ENCODE measurements around the gene RHCG. TPM values are rescaled to one million over a fixed set of nuclear protein-coding genes. Genes with fewer than 3 reads are reported as not detected.

RHCG gene
- total RNA-seq, 2 donors from 2014 or later: not detected

DNA sequence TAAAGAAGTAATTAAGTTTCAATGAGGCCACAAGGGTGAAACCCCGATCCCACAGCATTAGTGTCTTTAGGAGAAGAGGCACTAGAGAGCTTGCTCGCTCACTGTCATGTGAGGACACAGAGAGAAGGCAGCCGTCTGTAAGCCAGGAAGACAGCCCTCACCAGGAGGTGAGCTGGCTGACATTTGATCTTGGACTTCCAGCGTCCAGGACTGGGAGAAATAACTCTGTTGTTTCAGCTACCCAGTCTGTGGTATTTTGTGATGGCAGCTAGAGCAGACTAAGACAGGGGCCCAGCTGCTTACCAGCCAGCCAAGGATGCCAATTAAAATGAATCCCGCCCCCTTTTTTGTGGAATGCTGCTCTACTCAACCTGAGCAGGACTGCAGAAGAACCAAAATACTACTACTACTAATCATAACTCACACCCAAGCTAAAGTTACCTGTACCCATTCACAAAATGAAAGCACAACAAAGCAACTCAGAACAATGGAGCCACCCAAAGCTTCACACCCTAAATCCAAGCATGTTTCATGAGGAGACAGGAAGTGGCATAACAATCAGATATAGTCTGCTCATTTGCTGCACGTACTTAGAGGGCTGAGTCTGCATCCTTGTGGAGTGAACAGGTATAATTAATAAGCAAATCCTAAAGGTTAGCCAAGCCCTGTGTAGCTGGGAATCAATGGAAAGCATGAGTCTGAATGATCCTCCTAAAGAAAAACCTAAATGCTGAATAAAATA is 35.6 kb upstream of the RHCG start:
- Histone ChIP-seq H3K4me1 (ENCODE audit: control insufficient read depth in 1 of 2, low read depth in 2 of 2) (no peaks in the 10 kb centered on the region), H3K27ac (no peak overlapping the region), H3K9me3 (no peaks in the 10 kb centered on the region), H3K36me3 (no peaks in the 10 kb centered on the region), H3K4me3 (no peak overlapping the region), H3K27me3 (replicated peaks; ENCODE audit: insufficient read depth) (no peaks in the 10 kb centered on the region)
- no peak for DNase-seq (ENCODE audit: low spot score)
- no peak for ATAC-seq (ENCODE audit: insufficient number of reproducible peaks, low FRiP score, low read depth)
- TF ChIP-seq CTCF (IDR thresholded peaks at IDR 0.05): no peak

DNA sequence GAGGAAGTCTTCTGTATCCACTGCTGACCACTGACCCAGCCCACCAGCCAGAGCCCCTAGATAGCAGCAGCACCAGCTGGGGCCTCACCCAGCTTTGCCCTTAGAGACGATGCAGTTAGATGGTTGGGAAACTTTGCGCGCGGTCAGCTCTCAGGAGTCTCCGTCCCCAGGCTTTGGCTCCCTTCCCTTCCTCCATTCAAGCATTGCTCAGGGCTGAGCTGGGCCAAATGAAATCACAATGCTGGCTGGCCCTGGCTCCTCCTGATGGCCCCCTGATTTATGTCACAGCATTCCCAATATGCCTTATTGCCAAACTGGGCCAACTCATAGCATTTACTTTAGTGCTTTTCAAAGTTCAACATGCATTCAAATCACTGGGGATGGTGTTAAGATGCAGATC is 34.6 kb upstream of the RHCG start:
- Histone ChIP-seq H3K9me3 (no peaks in the 10 kb centered on the region), H3K4me3 (no peak overlapping the region), H3K27me3 (replicated peaks; ENCODE audit: insufficient read depth) (no peaks in the 10 kb centered on the region), H3K27ac (no peak overlapping the region), H3K4me1 (ENCODE audit: control insufficient read depth in 1 of 2, low read depth in 2 of 2) (no peaks in the 10 kb centered on the region), H3K36me3 (no peaks in the 10 kb centered on the region)
- no peak for TF ChIP-seq CTCF (IDR thresholded peaks at IDR 0.05)
- ATAC-seq (ENCODE audit: insufficient number of reproducible peaks, low FRiP score, low read depth): no peak
- no peak for DNase-seq (ENCODE audit: low spot score)

GRCh38 chr15:89528757-89529352 is 32.5 kb upstream of the RHCG start:
- no peak for ATAC-seq (ENCODE audit: insufficient number of reproducible peaks, low FRiP score, low read depth)
- Histone ChIP-seq H3K36me3 (no peaks in the 10 kb centered on the region), H3K27me3 (replicated peaks; ENCODE audit: insufficient read depth) (no peaks in the 10 kb centered on the region), H3K4me3 (no peak overlapping the region), H3K27ac (no peak overlapping the region), H3K4me1 (ENCODE audit: control insufficient read depth in 1 of 2, low read depth in 2 of 2) (no peaks in the 10 kb centered on the region), H3K9me3 (no peaks in the 10 kb centered on the region)
- no peak for DNase-seq (ENCODE audit: low spot score)
- no peak for TF ChIP-seq CTCF (IDR thresholded peaks at IDR 0.05)

DNA sequence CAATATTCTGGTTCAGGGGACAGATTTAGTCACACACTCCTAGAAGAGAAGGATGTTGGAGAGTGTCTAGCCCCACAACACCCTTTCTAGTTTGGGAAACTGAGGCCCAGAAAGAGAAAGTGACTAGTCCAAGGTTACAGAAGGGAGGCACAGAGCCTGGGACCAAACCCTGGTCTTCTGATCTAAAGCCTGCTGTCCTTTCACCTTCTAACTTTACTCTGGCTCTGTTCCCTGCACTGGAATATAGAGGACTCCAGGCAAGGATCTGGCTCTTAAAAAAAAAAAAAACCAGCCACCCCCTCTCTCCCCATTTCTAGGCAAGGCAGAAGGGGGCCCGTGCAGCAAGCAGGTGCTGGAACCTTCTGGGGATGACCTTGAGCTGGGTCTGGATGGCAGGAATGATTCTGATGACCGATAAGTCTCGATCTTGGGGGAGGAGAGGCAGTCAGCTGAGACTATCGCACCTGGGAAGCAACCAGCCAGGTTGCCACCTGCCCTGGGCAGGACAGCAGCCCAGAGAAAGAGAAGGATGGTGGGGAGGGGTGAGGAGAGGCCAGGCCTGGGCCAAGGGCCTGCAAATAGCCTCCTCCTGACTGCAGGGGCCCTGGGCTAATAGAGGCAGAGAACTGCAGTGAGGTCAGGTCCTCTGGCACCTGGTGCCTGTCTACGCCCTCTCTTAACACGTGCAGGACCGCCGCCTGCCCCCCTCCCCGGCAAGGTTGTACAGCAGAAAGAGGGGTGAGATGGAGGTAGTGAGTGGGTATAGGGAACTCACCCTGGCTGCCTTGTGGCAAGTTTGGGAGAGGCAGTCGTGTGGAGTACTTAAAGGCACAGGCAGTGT is 30.4 kb upstream of the RHCG start:
- DNase-seq (ENCODE audit: low spot score) (no peak), ATAC-seq (ENCODE audit: insufficient number of reproducible peaks, low FRiP score, low read depth) (no peak)
- H3K9me3 ChIP-seq: no peaks in the 10 kb centered on the region
- H3K4me1 ChIP-seq (ENCODE audit: control insufficient read depth in 1 of 2, low read depth in 2 of 2): no peaks in the 10 kb centered on the region
- H3K4me3 ChIP-seq: no peak overlapping the region
- no peak overlapping the region for H3K27ac ChIP-seq
- no peaks in the 10 kb centered on the region for H3K36me3 ChIP-seq
- H3K27me3 ChIP-seq (replicated peaks; ENCODE audit: insufficient read depth): no peaks in the 10 kb centered on the region
- TF ChIP-seq CTCF (IDR thresholded peaks at IDR 0.05): no peak

GRCh38 chr15:89526181-89526580 is 29.8 kb upstream of the RHCG start:
- Histone ChIP-seq H3K4me1 (ENCODE audit: control insufficient read depth in 1 of 2, low read depth in 2 of 2) (no peaks in the 10 kb centered on the region), H3K36me3 (no peaks in the 10 kb centered on the region), H3K27ac (no peak overlapping the region), H3K4me3 (no peak overlapping the region), H3K27me3 (replicated peaks; ENCODE audit: insufficient read depth) (no peaks in the 10 kb centered on the region), H3K9me3 (no peaks in the 10 kb centered on the region)
- DNase-seq (ENCODE audit: low spot score) (no peak), ATAC-seq (ENCODE audit: insufficient number of reproducible peaks, low FRiP score, low read depth) (no peak)
- no peak for TF ChIP-seq CTCF (IDR thresholded peaks at IDR 0.05)
